ENCODE results near the gene NCBP3.
A peak's percentile ranks its signal among the peaks of the same experiment; 100 is the strongest.

Gene NCBP3

DNA sequence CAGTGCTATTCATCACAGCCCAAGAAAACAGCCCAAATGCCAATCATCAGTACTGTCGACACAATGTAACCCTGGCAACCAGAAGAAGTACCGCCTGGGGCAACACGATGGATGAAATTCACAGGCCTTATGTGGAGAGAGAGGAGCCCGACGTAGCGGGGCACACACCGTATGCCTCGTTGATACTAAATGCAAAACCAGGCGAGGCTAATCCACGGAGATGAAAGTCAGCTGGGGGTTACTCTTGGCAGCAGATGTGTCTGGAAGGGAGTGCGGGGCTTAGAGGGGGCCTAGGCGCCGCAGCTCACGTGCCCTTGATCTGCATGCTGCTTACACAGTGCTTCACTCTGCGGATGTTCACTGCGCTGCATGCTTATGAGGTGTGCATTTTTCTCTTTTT is 74.9 kb downstream of the NCBP3 start:
- Histone ChIP-seq H2AFZ (ENCODE audit: low read length) (peak overlapping the region; percentile 87), H3K4me3 (ENCODE audit: low read length in 2 of 2) (no peak overlapping the region), H3K4me1 (ENCODE audit: control insufficient read depth in 2 of 2, insufficient read depth in 1 of 2, low read depth in 1 of 2, low read length in 2 of 2) (peaks cover 1 to 10% of the 10 kb centered on the region in 2 donors), H2BK120ac (ENCODE audit: low read depth, low read length) (no peak overlapping the region), H3K79me1 (ENCODE audit: low read depth, low read length) (no peaks in the 10 kb centered on the region), H4K91ac (ENCODE audit: low read depth, low read length, poor library complexity) (no peak overlapping the region), H3K14ac (ENCODE audit: low read length) (no peak overlapping the region), H4K8ac (ENCODE audit: low read depth, low read length) (no peak overlapping the region), H2AK5ac (ENCODE audit: low read depth, low read length) (no peak overlapping the region), H3K27me3 (ENCODE audit: control insufficient read depth in 3 of 3, insufficient read depth in 3 of 3, low read depth in 1 of 3, low read length in 3 of 3) (peaks cover 0 to 5% (median 0%) of the 10 kb centered on the region in 3 experiments), H3K4me2 (ENCODE audit: insufficient read depth, low read length, poor library complexity, severe bottlenecking) (no peak overlapping the region), H2BK15ac (ENCODE audit: low read length) (no peak overlapping the region), H3K18ac (ENCODE audit: low read length) (no peak overlapping the region), H3K9me3 (replicated peaks in 1 of 2; ENCODE audit: control insufficient read depth in 2 of 2, insufficient read depth in 1 of 2, low read depth in 1 of 2, low read length in 2 of 2) (peaks cover 0 to 2% of the 10 kb centered on the region in 2 donors), H3K4ac (ENCODE audit: low read length) (no peak overlapping the region), H3K27ac (replicated peaks; ENCODE audit: low read length) (no peak overlapping the region), H3K36me3 (replicated peaks in 1 of 2; ENCODE audit: control insufficient read depth in 2 of 2, insufficient read depth in 2 of 2, low read length in 2 of 2) (no peaks in the 10 kb centered on the region), H3K9ac (ENCODE audit: low read depth, low read length, poor library complexity) (no peak overlapping the region), H2BK5ac (ENCODE audit: low read length) (no peak overlapping the region), H3K23ac (ENCODE audit: low read depth, low read length, poor library complexity) (no peak overlapping the region), H2BK12ac (ENCODE audit: low read length) (no peak overlapping the region)
- no CpG with 5 or more reads among the region's 16 CpGs for WGBS, 2 donors (ENCODE audit: extremely low coverage in 2 of 2, insufficient read length in 2 of 2, insufficient replicate concordance in 1 of 2)
- DNase-seq (ENCODE audit: low spot score) = no peak

GRCh38 chr17:3770466-3770865 is 75.6 kb downstream of the NCBP3 start:
- no peak overlapping the region for H3K9ac ChIP-seq (ENCODE audit: low read depth, low read length, poor library complexity)
- no peak overlapping the region for H3K27ac ChIP-seq (replicated peaks; ENCODE audit: low read length)
- H3K36me3 ChIP-seq (replicated peaks in 1 of 2; ENCODE audit: control insufficient read depth in 2 of 2, insufficient read depth in 2 of 2, low read length in 2 of 2) = no peaks in the 10 kb centered on the region
- H3K4me1 ChIP-seq (ENCODE audit: control insufficient read depth in 2 of 2, insufficient read depth in 1 of 2, low read depth in 1 of 2, low read length in 2 of 2) = peaks cover 1 to 10% of the 10 kb centered on the region in 2 donors
- no peak overlapping the region for H2BK5ac ChIP-seq (ENCODE audit: low read length)
- H2AK5ac ChIP-seq (ENCODE audit: low read depth, low read length) = peak overlapping the region; percentile 73
- no CpG with 5 or more reads among the region's 8 CpGs for WGBS, 2 donors (ENCODE audit: extremely low coverage in 2 of 2, insufficient read length in 2 of 2, insufficient replicate concordance in 1 of 2)
- H3K79me1 ChIP-seq (ENCODE audit: low read depth, low read length) = no peaks in the 10 kb centered on the region
- no peak for DNase-seq (ENCODE audit: low spot score)
- H2AFZ ChIP-seq (ENCODE audit: low read length) = peak overlapping the region; percentile 87
- H4K8ac ChIP-seq (ENCODE audit: low read depth, low read length) = no peak overlapping the region
- H3K18ac ChIP-seq (ENCODE audit: low read length) = peak overlapping the region; percentile 61
- no peak overlapping the region for H3K4me2 ChIP-seq (ENCODE audit: insufficient read depth, low read length, poor library complexity, severe bottlenecking)
- H3K27me3 ChIP-seq (ENCODE audit: control insufficient read depth in 3 of 3, insufficient read depth in 3 of 3, low read depth in 1 of 3, low read length in 3 of 3) = peaks cover 0 to 5% (median 0%) of the 10 kb centered on the region in 3 experiments
- peaks cover 0 to 2% of the 10 kb centered on the region in 2 donors for H3K9me3 ChIP-seq (replicated peaks in 1 of 2; ENCODE audit: control insufficient read depth in 2 of 2, insufficient read depth in 1 of 2, low read depth in 1 of 2, low read length in 2 of 2)
- H2BK15ac ChIP-seq (ENCODE audit: low read length) = no peak overlapping the region
- H3K4ac ChIP-seq (ENCODE audit: low read length) = no peak overlapping the region
- H3K14ac ChIP-seq (ENCODE audit: low read length) = peak overlapping the region; percentile 56
- H3K23ac ChIP-seq (ENCODE audit: low read depth, low read length, poor library complexity) = peak overlapping the region; percentile 51
- H3K4me3 ChIP-seq (ENCODE audit: low read length in 2 of 2) = no peak overlapping the region
- no peak overlapping the region for H2BK12ac ChIP-seq (ENCODE audit: low read length)
- H4K91ac ChIP-seq (ENCODE audit: low read depth, low read length, poor library complexity) = no peak overlapping the region
- H2BK120ac ChIP-seq (ENCODE audit: low read depth, low read length) = no peak overlapping the region

DNA sequence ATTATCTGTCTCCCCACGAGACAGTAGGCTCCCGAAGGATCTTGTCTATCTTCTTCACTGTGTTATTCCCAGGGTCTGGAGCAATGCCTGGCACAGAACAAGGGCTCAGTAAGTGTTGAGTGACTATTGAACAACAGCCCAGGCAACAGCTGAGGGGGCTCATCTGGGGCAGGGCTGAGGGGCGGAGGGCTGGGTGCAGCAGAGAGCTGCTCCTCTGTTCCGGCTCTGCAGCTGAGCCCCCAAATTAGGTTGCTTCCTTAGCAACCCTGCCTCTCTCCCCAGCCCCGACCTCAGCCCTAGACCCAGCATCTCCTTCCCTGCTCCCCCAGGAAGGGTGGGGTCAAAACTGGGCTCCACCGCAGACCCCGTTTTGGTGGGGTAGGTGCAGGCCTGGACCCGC is 77.3 kb downstream of the NCBP3 start:
- no CpG with 5 or more reads among the region's 8 CpGs for WGBS, 2 donors (ENCODE audit: extremely low coverage in 2 of 2, insufficient read length in 2 of 2, insufficient replicate concordance in 1 of 2)
- Histone ChIP-seq H3K27me3 (ENCODE audit: control insufficient read depth in 3 of 3, insufficient read depth in 3 of 3, low read depth in 1 of 3, low read length in 3 of 3) (peaks cover 0 to 5% (median 0%) of the 10 kb centered on the region in 3 experiments), H3K27ac (replicated peaks; ENCODE audit: low read length) (no peak overlapping the region), H2AK5ac (ENCODE audit: low read depth, low read length) (no peak overlapping the region), H3K18ac (ENCODE audit: low read length) (no peak overlapping the region), H2BK5ac (ENCODE audit: low read length) (peak overlapping the region; percentile 29), H3K9ac (ENCODE audit: low read depth, low read length, poor library complexity) (no peak overlapping the region), H4K91ac (ENCODE audit: low read depth, low read length, poor library complexity) (no peak overlapping the region), H3K79me1 (ENCODE audit: low read depth, low read length) (no peaks in the 10 kb centered on the region), H3K9me3 (replicated peaks in 1 of 2; ENCODE audit: control insufficient read depth in 2 of 2, insufficient read depth in 1 of 2, low read depth in 1 of 2, low read length in 2 of 2) (peaks cover 0 to 2% of the 10 kb centered on the region in 2 donors), H2AFZ (ENCODE audit: low read length) (no peak overlapping the region), H3K4me3 (ENCODE audit: low read length in 2 of 2) (no peak overlapping the region), H2BK120ac (ENCODE audit: low read depth, low read length) (no peak overlapping the region), H3K36me3 (replicated peaks in 1 of 2; ENCODE audit: control insufficient read depth in 2 of 2, insufficient read depth in 2 of 2, low read length in 2 of 2) (no peaks in the 10 kb centered on the region), H3K14ac (ENCODE audit: low read length) (no peak overlapping the region), H4K8ac (ENCODE audit: low read depth, low read length) (no peak overlapping the region), H2BK15ac (ENCODE audit: low read length) (no peak overlapping the region), H3K4me1 (ENCODE audit: control insufficient read depth in 2 of 2, insufficient read depth in 1 of 2, low read depth in 1 of 2, low read length in 2 of 2) (peaks cover 1 to 10% of the 10 kb centered on the region in 2 donors), H3K23ac (ENCODE audit: low read depth, low read length, poor library complexity) (no peak overlapping the region), H3K4me2 (ENCODE audit: insufficient read depth, low read length, poor library complexity, severe bottlenecking) (no peak overlapping the region), H3K4ac (ENCODE audit: low read length) (no peak overlapping the region), H2BK12ac (ENCODE audit: low read length) (no peak overlapping the region)
- DNase-seq (ENCODE audit: low spot score) = no peak

GRCh38 chr17:3768341-3768740 is 77.7 kb downstream of the NCBP3 start:
- Histone ChIP-seq H2AFZ (ENCODE audit: low read length) (no peak overlapping the region), H3K27me3 (ENCODE audit: control insufficient read depth in 3 of 3, insufficient read depth in 3 of 3, low read depth in 1 of 3, low read length in 3 of 3) (peaks cover 0 to 5% (median 0%) of the 10 kb centered on the region in 3 experiments), H2AK5ac (ENCODE audit: low read depth, low read length) (no peak overlapping the region), H4K8ac (ENCODE audit: low read depth, low read length) (no peak overlapping the region), H3K9me3 (replicated peaks in 1 of 2; ENCODE audit: control insufficient read depth in 2 of 2, insufficient read depth in 1 of 2, low read depth in 1 of 2, low read length in 2 of 2) (peaks cover 0 to 2% of the 10 kb centered on the region in 2 donors), H3K4me3 (ENCODE audit: low read length in 2 of 2) (no peak overlapping the region), H3K27ac (replicated peaks; ENCODE audit: low read length) (no peak overlapping the region), H2BK120ac (ENCODE audit: low read depth, low read length) (no peak overlapping the region), H2BK15ac (ENCODE audit: low read length) (no peak overlapping the region), H3K18ac (ENCODE audit: low read length) (no peak overlapping the region), H3K23ac (ENCODE audit: low read depth, low read length, poor library complexity) (no peak overlapping the region), H3K14ac (ENCODE audit: low read length) (peak overlapping the region; percentile 17), H3K36me3 (replicated peaks in 1 of 2; ENCODE audit: control insufficient read depth in 2 of 2, insufficient read depth in 2 of 2, low read length in 2 of 2) (no peaks in the 10 kb centered on the region), H4K91ac (ENCODE audit: low read depth, low read length, poor library complexity) (no peak overlapping the region), H2BK5ac (ENCODE audit: low read length) (peak overlapping the region; percentile 29), H3K4me2 (ENCODE audit: insufficient read depth, low read length, poor library complexity, severe bottlenecking) (no peak overlapping the region), H3K9ac (ENCODE audit: low read depth, low read length, poor library complexity) (no peak overlapping the region), H3K79me1 (ENCODE audit: low read depth, low read length) (no peaks in the 10 kb centered on the region), H2BK12ac (ENCODE audit: low read length) (no peak overlapping the region), H3K4me1 (ENCODE audit: control insufficient read depth in 2 of 2, insufficient read depth in 1 of 2, low read depth in 1 of 2, low read length in 2 of 2) (peaks cover 1 to 10% of the 10 kb centered on the region in 2 donors), H3K4ac (ENCODE audit: low read length) (no peak overlapping the region)
- no peak for DNase-seq (ENCODE audit: low spot score)
- no CpG with 5 or more reads among the region's 9 CpGs for WGBS, 2 donors (ENCODE audit: extremely low coverage in 2 of 2, insufficient read length in 2 of 2, insufficient replicate concordance in 1 of 2)
